ENCODE data around the gene GLB1L. TPM values are rescaled to one million over a fixed set of nuclear protein-coding genes. Genes with fewer than 3 reads are reported as not detected.

The GLB1L gene
- total RNA-seq, 1 donor from 2014 or later = 11.8 TPM

DNA sequence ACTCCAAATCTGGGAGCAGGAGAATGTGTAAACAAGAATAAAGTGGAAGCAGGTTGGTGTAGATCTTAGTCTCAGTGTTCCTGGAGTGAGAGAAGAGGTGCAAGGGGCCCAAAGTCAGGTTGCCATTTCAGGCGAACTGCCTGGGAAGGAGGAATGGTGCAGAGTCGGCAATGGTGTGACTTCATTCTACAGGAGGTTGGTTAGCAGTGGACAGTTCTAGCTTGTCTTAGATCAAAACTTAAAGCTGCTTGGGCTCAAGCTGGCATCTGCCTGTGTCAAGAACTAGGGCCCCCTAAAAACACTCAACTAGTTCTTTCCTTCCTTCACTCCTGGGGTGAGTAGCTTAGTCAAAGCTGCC lies 3.6 kb upstream of the GLB1L start:
- Mint-ChIP-seq H3K4me3 (ENCODE audit: low read depth) (peak overlapping the region; percentile 51), H3K36me3 (ENCODE audit: insufficient read depth) (no peaks in the 10 kb centered on the region), H3K9me3 (ENCODE audit: low read depth) (no peaks in the 10 kb centered on the region), H3K4me1 (ENCODE audit: low read depth) (peaks cover 23% of the 10 kb centered on the region), H3K27me3 (peaks cover 29% of the 10 kb centered on the region), H3K27ac (peak overlapping the region; percentile 97)
- no peak for DNase-seq (ENCODE audit: low spot score, unreplicated experiment)
- TF ChIP-seq, protein P1, sequence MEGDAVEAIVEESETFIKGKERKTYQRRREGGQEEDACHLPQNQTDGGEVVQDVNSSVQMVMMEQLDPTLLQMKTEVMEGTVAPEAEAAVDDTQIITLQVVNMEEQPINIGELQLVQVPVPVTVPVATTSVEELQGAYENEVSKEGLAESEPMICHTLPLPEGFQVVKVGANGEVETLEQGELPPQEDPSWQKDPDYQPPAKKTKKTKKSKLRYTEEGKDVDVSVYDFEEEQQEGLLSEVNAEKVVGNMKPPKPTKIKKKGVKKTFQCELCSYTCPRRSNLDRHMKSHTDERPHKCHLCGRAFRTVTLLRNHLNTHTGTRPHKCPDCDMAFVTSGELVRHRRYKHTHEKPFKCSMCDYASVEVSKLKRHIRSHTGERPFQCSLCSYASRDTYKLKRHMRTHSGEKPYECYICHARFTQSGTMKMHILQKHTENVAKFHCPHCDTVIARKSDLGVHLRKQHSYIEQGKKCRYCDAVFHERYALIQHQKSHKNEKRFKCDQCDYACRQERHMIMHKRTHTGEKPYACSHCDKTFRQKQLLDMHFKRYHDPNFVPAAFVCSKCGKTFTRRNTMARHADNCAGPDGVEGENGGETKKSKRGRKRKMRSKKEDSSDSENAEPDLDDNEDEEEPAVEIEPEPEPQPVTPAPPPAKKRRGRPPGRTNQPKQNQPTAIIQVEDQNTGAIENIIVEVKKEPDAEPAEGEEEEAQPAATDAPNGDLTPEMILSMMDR (IDR thresholded peaks at IDR 0.05; ENCODE audit: unreplicated experiment) = no peak

- Mint-ChIP-seq H3K36me3 (ENCODE audit: insufficient read depth) (no peaks in the 10 kb centered on the region), H3K27me3 (peaks cover 23% of the 10 kb centered on the region), H3K27ac (no peak overlapping the region), H3K4me3 (ENCODE audit: low read depth) (peak overlapping the region; percentile 31), H3K4me1 (ENCODE audit: low read depth) (peaks cover 21% of the 10 kb centered on the region), H3K9me3 (ENCODE audit: low read depth) (no peaks in the 10 kb centered on the region)
- TF ChIP-seq, protein P1 (IDR thresholded peaks at IDR 0.05; ENCODE audit: unreplicated experiment) = no peak
- no peak for DNase-seq (ENCODE audit: low spot score, unreplicated experiment)
Measured at GRCh38 chr2:219247678-219248642, 2.7 kb upstream of the GLB1L start.

- DNase-seq (ENCODE audit: low spot score, unreplicated experiment) = no peak
- TF ChIP-seq, protein P1 (IDR thresholded peaks at IDR 0.05; ENCODE audit: unreplicated experiment) = no peak
- Mint-ChIP-seq H3K36me3 (ENCODE audit: insufficient read depth) (no peaks in the 10 kb centered on the region), H3K4me1 (ENCODE audit: low read depth) (peaks cover 21% of the 10 kb centered on the region), H3K27me3 (peaks cover 9% of the 10 kb centered on the region), H3K27ac (no peak overlapping the region), H3K9me3 (ENCODE audit: low read depth) (no peaks in the 10 kb centered on the region), H3K4me3 (ENCODE audit: low read depth) (peak overlapping the region; percentile 89)
Measured at GRCh38 chr2:219246559-219246958, 1.3 kb upstream of the GLB1L start.

GRCh38 chr2:219245899-219246230 lies 621 bp upstream of the GLB1L start:
- TF ChIP-seq, protein P1 (IDR thresholded peaks at IDR 0.05; ENCODE audit: unreplicated experiment) = no peak
- no peaks in the 10 kb centered on the region for H3K36me3 Mint-ChIP-seq (ENCODE audit: insufficient read depth)
- no peaks in the 10 kb centered on the region for H3K9me3 Mint-ChIP-seq (ENCODE audit: low read depth)
- H3K27ac Mint-ChIP-seq = peak overlapping the region; percentile 99
- peaks cover 21% of the 10 kb centered on the region for H3K4me1 Mint-ChIP-seq (ENCODE audit: low read depth)
- no peak for DNase-seq (ENCODE audit: low spot score, unreplicated experiment)
- peak overlapping the region; percentile 89 for H3K4me3 Mint-ChIP-seq (ENCODE audit: low read depth)
- peaks cover 3% of the 10 kb centered on the region for H3K27me3 Mint-ChIP-seq

GRCh38 chr2:219244789-219245147 lies 476 bp downstream of the GLB1L start:
- peak overlapping the region; percentile 89 for H3K4me3 Mint-ChIP-seq (ENCODE audit: low read depth)
- no peaks in the 10 kb centered on the region for H3K9me3 Mint-ChIP-seq (ENCODE audit: low read depth)
- no peaks in the 10 kb centered on the region for H3K27me3 Mint-ChIP-seq
- DNase-seq (ENCODE audit: low spot score, unreplicated experiment) = no peak
- peak overlapping the region; percentile 99 for H3K27ac Mint-ChIP-seq
- peaks cover 19% of the 10 kb centered on the region for H3K4me1 Mint-ChIP-seq (ENCODE audit: low read depth)
- H3K36me3 Mint-ChIP-seq (ENCODE audit: insufficient read depth) = no peaks in the 10 kb centered on the region
- TF ChIP-seq, protein P1 (IDR thresholded peaks at IDR 0.05; ENCODE audit: unreplicated experiment) = no peak

All from progenitor cell of endocrine pancreas (in vitro differentiated cells).